NOMO-1 (cell line): ENCODE measurements around the gene PHLDA3.
"Not testable (repeated sequence)": the region's sequence is repeated elsewhere in the genome, so short reads cannot be mapped to it uniquely, and the experiment has no call there.

ENCODE experiments used
- DNase-seq, 2 experiments: peaks; one replicate each; lab custom pipeline; 2025; ENCODE audit not compliant: unreplicated experiment in 2 of 2; lab: John Stamatoyannopoulos, UW

PHLDA3 gene

DNA sequence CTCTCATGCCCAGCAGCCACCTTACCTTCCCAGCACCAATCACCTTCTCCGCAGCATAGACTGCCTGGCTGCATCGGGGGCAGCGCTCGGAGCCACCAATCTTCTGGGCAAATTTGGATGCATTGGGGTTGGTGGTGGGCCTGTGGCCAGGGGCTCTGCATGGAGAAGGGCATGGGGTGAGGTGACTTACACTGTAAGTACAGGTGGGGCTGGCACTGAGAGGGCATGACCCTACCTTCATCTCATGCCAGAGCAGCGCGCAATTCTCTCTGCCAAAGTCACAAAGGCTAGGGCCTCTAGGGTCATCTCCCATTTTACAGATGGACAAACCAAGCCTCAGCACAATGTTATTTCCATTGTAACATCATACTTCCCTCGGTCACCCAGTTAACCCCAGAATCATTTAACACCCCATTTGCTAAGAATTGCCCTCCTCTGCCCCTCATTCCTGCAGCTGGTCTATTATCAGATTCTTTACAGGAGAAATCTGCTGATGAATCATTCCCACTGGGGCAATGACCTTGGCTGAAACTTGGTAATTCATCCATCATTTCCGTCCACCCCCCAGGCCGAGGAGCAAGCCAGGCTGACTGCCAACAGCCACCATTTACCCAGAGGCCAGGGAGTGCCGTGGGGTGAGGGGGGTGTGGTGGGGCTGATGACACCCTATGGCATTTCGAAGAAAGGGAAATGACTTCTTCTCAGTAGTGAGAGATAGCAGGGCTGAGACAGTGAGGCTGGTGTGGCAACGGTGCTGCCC, 20.0 kb upstream of the PHLDA3 start:
- no peak for DNase-seq

DNA sequence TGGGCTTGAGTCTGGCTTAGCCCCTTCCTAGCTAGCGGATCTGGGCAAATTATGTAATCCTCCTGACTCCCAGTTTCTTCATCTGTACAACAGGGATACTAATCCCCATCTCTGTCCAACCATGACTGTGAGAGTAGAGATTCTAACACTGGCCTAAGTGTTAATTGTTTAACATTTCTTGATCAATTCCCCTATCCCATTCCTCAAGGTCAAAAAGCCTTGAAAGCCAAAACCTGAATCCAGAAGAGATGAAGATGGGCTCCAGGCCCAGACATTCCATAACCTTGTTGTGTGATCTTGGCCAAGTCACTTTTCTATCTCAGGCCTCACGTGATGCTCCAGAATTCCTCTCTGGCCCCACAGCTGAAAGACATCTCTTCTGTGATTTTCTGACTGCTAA, 18.8 kb upstream of the PHLDA3 start:
- DNase-seq, result no peak

DNA sequence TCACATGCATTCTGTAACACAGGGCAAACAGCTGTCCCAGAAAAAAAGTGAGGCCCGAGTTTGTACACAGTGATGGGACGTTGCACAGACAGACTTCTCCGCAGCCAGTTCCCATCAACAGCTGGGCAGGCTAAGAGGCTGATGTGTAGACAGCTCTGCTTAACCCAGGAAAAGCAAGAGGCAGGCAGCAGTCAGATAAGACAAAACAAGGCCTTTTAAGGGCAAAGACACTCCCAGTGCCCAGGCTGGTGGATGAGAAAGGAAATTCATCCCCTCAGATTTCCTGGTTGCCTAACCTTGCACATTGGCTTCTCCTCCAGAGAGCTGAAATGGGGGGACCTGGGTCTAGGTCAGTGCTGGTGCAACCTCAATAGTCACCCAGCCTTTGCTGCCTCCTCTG, 17.2 kb upstream of the PHLDA3 start:
- no peak for DNase-seq

DNA sequence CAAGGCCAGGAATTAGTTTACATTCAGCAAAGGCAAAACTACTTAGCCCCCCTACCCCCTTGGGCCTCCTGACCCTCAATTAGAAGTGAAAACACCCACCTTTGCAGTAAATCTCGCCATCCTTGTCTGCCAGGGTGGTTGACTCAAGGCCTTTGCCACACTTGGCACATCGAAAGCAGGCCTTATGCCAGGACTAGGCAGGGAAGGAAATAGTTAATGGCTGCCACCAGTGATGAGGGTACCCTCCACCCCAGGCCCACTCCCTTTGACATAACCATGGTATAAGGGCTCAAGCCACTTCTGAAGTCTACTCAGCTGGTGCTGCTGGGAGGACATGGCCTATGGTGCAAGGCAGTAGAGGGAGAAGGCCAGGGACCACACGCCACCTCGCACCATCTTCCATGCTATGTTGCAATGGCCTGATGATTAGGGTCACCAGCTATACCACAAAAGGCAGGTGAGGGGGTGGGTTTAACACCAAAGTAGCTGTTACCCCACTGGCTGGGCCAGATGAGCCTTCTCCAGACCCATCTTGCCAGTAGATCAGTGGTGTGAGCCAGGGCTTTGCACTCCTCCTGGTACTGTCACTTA, 16.3 kb upstream of the PHLDA3 start:
- DNase-seq, result no peak

DNA sequence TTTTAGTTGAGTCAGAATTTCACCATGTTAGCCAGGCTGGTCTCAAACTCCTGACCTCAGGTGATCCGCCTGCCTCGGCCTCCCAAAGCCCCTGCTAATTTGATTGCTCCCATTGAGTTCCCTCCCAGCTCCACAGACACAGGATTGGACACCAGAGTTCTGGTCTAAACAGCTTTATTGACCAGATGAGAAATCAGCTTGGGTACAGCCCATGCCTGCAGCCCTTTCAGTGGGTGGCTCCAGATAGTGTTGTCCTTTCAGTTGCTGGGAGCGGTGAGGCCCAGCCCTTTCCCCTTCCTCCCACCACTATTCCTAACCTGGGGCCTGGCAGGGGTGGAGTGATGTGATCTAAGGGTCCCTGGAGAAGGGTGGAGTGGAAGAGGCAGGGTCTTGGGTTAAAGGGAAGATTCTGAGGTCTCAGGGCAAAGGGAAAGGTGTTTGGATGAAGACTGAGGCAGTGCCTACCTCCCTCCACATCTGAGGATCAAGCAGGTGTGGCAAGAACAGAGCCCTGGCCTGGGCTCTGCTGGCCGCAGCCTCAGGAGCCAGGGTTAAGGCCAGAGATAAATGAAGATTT, 14.5 kb upstream of the PHLDA3 start:
- no peak for DNase-seq

GRCh38 chr1:201482755-201483154, 13.8 kb upstream of the PHLDA3 start:
- no peak for DNase-seq

- peak; percentile 73 to 86 for DNase-seq
Observed at GRCh38 chr1:201481761-201482493, 12.9 kb upstream of the PHLDA3 start.

- DNase-seq, result no peak
Observed at GRCh38 chr1:201481004-201481380, 12.0 kb upstream of the PHLDA3 start.

DNA sequence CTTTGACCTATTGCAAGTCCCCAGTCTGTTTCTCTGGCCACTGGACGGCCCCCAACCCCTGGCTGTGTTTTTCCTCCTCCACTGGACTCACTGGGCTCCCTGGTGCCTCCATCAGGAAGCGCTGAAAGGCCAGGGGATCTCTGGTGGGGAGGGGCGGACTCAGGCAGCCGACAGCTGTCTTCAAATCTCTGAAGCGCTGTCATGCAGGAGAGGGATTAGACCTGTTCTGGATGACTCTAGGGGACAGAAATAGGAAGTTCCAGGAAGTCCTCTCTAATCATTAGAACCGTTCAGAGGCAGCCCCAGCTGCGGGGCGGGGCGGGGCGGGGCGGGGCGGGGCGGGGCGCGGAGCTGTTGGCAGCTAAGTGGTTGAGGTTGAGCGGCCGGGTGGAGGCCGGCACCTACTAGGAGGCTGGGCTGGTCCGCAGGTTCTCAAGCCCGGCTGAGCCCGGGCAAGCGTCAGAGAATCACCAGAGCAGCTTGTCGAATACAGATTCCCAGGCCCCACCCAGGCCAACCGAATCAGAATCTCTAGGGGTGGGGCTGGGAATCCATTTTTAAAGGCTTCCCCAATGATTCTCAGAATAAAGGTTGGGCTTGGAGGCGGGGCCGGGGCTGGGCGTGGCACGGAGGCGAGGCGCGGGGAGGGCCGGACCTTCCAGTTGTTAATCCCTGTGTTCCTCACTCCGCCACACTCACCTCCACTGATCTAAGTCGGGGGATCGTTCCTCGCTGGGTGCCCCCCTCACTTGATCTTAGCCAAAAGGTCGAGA, 11.4 kb upstream of the PHLDA3 start:
- peak; percentile 83 to 94 for DNase-seq

- no peak for DNase-seq
Observed at GRCh38 chr1:201479201-201479730, 10.3 kb upstream of the PHLDA3 start.

DNA sequence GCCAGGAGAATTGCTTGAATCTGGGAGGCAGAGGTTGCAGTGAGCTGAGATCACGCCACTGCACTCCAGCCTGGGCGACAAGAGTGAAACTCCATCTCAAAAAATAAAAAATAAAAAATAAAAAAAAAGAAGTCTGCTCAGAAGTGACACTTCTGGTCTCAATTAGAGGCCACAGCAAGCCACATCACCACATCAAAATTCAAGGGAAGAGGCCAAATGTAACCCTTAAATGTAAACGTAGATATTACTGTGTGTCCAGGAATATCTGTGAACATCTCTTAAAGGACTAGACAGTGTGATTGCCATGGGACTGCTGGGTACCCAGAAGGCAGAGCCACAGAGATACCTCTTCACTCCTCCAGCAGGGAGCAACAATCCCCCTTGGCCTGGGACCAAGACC, 9.7 kb upstream of the PHLDA3 start:
- DNase-seq, result not testable (repeated sequence)

GRCh38 chr1:201476670-201477344, 7.8 kb upstream of the PHLDA3 start:
- peak in 1 of 2 experiments; percentile 47 for DNase-seq

DNA sequence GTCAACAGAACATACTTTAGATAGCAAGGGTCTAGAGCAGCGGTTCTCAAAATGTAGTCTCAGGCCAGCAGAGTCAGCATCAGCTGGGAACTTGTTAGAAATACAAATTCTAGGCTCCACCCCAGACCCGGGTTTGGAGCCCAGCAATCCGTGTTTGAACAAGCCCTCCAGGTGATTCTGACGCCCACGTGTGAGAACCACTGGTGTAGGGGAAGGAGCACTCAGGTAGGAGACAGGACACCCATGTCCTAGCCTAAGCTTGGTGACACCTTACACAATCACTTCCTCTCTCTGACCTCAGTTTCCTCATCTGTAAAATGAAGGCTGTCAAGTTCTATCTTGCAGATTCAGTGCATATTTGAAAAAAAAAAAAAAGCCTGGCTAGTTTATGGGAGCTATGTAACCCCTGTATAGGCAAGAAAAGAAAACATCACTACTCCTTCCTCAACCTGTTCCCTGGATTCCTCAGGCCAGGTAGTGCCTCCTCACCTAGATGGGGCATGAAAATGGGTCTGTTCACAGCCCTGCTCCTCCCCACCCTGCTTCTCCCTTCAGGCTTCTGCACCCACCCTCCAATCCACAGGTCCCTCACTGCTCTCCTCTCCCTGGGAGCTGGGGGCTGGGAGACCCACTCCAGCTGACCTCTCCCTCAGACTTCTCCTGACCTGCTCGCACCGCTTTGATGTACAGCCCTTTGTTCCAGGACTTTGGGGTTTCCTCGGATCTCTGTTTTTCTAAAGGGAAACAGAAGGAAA, 7.1 kb upstream of the PHLDA3 start:
- DNase-seq, result no peak

GRCh38 chr1:201475130-201475529, 6.1 kb upstream of the PHLDA3 start:
- DNase-seq, result no peak

GRCh38 chr1:201473296-201473695, 4.3 kb upstream of the PHLDA3 start:
- no peak for DNase-seq

GRCh38 chr1:201472321-201472720, 3.3 kb upstream of the PHLDA3 start:
- not testable (repeated sequence) for DNase-seq

DNA sequence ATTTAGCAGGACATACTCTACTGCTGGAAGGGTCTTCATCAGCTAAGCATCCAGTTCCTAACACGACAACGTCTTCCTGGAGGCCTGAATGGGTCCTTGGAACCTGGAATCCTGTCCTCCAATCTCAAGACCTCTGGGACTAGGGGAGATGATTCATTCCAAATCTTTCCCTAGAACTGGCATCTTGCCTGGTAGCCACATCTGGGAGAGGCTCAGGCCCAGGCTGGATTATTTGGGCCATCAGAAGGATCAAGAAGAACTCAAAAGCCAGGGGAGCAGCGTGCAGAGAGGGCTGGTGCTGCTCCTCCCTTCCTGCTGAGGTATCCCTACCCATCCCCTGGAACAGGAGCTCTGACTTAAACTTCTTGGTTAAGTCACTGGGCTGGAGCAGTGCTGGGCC, 2.8 kb upstream of the PHLDA3 start:
- DNase-seq, result no peak

GRCh38 chr1:201470581-201470980, 1.6 kb upstream of the PHLDA3 start:
- DNase-seq, result no peak

DNA sequence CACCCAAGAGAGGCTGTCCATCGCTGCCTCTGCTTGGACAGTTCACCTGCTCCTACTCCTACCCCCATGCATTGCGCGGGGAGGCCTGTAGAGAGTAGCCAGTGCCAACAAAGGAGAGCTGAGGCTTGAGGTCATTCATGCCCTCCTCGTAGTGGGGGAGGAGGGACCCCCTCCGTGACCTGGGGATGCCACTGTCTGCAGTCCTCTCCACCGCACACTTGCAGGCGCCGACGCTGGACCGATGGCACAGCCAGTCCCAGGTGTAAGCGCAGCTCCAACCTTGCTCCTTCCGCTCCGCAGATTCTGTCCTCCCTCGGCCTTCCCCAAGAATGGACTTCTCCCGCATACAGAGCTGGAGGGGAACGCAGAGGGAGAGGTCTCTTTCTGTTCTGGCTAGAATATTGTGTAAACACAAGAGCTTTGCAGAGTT, 672 bp upstream of the PHLDA3 start:
- no peak for DNase-seq
